ENCODE data around the gene PRLH. TPM values are rescaled to one million over a fixed set of nuclear protein-coding genes. Genes with fewer than 3 reads are reported as not detected.

The PRLH gene
- total and polyA plus RNA-seq, 2 of the 13 experiments (the other 11 are each of a cell fraction or from before 2014, with no cell fraction given): not detected

DNA sequence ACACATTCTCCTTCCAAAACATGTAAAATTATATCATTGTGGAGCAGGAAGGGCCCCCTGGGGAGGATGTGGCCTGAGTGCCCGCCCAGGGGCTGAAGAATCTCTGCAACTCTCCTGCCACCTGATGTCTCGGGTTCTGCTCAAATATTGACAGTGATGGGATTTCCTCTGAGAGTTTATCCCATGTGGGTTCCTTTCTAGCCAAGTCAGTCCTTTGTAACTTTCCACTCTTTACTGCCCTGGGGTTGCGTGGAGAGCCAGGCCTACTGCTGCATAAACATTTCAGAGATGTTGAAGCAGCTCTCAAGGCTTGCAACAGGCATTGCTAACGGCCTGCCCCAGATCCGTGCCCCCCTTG is 28.1 kb downstream of the PRLH start (continued):
- TF ChIP-seq, protein P1, sequence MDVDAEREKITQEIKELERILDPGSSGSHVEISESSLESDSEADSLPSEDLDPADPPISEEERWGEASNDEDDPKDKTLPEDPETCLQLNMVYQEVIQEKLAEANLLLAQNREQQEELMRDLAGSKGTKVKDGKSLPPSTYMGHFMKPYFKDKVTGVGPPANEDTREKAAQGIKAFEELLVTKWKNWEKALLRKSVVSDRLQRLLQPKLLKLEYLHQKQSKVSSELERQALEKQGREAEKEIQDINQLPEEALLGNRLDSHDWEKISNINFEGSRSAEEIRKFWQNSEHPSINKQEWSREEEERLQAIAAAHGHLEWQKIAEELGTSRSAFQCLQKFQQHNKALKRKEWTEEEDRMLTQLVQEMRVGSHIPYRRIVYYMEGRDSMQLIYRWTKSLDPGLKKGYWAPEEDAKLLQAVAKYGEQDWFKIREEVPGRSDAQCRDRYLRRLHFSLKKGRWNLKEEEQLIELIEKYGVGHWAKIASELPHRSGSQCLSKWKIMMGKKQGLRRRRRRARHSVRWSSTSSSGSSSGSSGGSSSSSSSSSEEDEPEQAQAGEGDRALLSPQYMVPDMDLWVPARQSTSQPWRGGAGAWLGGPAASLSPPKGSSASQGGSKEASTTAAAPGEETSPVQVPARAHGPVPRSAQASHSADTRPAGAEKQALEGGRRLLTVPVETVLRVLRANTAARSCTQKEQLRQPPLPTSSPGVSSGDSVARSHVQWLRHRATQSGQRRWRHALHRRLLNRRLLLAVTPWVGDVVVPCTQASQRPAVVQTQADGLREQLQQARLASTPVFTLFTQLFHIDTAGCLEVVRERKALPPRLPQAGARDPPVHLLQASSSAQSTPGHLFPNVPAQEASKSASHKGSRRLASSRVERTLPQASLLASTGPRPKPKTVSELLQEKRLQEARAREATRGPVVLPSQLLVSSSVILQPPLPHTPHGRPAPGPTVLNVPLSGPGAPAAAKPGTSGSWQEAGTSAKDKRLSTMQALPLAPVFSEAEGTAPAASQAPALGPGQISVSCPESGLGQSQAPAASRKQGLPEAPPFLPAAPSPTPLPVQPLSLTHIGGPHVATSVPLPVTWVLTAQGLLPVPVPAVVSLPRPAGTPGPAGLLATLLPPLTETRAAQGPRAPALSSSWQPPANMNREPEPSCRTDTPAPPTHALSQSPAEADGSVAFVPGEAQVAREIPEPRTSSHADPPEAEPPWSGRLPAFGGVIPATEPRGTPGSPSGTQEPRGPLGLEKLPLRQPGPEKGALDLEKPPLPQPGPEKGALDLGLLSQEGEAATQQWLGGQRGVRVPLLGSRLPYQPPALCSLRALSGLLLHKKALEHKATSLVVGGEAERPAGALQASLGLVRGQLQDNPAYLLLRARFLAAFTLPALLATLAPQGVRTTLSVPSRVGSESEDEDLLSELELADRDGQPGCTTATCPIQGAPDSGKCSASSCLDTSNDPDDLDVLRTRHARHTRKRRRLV (CRISPR knock-in tag; IDR thresholded peaks at IDR 0.05): no peak
- TF ChIP-seq KAT7 (CRISPR knock-in tag; IDR thresholded peaks at IDR 0.05; ENCODE audit: borderline replicate concordance): no peak
- no peak for TF ChIP-seq SNAI1 (CRISPR knock-in tag; IDR thresholded peaks at IDR 0.05; ENCODE audit: borderline replicate concordance)
- TF ChIP-seq ZNF563 (CRISPR knock-in tag; IDR thresholded peaks at IDR 0.05): 0 out of 2 replicates have a peak, but pooled peaks have one; percentile 21
- TF ChIP-seq HNRNPUL1 (IDR thresholded peaks at IDR 0.05; ENCODE audit: low read depth, low read length): no peak
- TF ChIP-seq, protein P2, sequence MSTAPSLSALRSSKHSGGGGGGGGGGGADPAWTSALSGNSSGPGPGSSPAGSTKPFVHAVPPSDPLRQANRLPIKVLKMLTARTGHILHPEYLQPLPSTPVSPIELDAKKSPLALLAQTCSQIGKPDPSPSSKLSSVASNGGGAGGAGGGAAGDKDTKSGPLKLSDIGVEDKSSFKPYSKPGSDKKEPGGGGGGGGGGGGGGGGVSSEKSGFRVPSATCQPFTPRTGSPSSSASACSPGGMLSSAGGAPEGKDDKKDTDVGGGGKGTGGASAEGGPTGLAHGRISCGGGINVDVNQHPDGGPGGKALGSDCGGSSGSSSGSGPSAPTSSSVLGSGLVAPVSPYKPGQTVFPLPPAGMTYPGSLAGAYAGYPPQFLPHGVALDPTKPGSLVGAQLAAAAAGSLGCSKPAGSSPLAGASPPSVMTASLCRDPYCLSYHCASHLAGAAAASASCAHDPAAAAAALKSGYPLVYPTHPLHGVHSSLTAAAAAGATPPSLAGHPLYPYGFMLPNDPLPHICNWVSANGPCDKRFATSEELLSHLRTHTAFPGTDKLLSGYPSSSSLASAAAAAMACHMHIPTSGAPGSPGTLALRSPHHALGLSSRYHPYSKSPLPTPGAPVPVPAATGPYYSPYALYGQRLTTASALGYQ (CRISPR knock-in tag; IDR thresholded peaks at IDR 0.05): peak; percentile 32; the same call in 1 of the 2 replicates
- no peak for TF ChIP-seq ZNF547 (CRISPR knock-in tag; IDR thresholded peaks at IDR 0.05)
- no peak for TF ChIP-seq AKAP8 (CRISPR knock-in tag; IDR thresholded peaks at IDR 0.05)
- no peak for TF ChIP-seq AGO2 (optimal IDR thresholded peaks at IDR 0.05; ENCODE audit: low read depth, low read length)
- no peak for TF ChIP-seq ZNF724P (CRISPR knock-in tag; IDR thresholded peaks at IDR 0.05; ENCODE audit: borderline replicate concordance)
- TF ChIP-seq, protein P3, sequence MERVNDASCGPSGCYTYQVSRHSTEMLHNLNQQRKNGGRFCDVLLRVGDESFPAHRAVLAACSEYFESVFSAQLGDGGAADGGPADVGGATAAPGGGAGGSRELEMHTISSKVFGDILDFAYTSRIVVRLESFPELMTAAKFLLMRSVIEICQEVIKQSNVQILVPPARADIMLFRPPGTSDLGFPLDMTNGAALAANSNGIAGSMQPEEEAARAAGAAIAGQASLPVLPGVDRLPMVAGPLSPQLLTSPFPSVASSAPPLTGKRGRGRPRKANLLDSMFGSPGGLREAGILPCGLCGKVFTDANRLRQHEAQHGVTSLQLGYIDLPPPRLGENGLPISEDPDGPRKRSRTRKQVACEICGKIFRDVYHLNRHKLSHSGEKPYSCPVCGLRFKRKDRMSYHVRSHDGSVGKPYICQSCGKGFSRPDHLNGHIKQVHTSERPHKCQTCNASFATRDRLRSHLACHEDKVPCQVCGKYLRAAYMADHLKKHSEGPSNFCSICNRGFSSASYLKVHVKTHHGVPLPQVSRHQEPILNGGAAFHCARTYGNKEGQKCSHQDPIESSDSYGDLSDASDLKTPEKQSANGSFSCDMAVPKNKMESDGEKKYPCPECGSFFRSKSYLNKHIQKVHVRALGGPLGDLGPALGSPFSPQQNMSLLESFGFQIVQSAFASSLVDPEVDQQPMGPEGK (CRISPR knock-in tag; IDR thresholded peaks at IDR 0.05): peak; percentile 86
- no peak for TF ChIP-seq ATF7-NPFF (CRISPR knock-in tag; IDR thresholded peaks at IDR 0.05; ENCODE audit: low read depth)
- TF ChIP-seq, protein P4, sequence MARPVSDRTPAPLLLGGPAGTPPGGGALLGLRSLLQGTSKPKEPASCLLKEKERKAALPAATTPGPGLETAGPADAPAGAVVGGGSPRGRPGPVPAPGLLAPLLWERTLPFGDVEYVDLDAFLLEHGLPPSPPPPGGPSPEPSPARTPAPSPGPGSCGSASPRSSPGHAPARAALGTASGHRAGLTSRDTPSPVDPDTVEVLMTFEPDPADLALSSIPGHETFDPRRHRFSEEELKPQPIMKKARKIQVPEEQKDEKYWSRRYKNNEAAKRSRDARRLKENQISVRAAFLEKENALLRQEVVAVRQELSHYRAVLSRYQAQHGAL (CRISPR knock-in tag; IDR thresholded peaks at IDR 0.05; ENCODE audit: not compliant biosample characterization): no peak
- no peak for TF ChIP-seq ZNF430 (CRISPR knock-in tag; IDR thresholded peaks at IDR 0.05)
- TF ChIP-seq ZFP82 (CRISPR knock-in tag; IDR thresholded peaks at IDR 0.05; ENCODE audit: borderline replicate concordance): no peak
- TF ChIP-seq SRY (CRISPR knock-in tag; IDR thresholded peaks at IDR 0.05): no peak
- no peak for TF ChIP-seq FOXM1 (CRISPR knock-in tag; IDR thresholded peaks at IDR 0.05)
- TF ChIP-seq MYC (CRISPR knock-in tag; IDR thresholded peaks at IDR 0.05; ENCODE audit: borderline replicate concordance): no peak
- peak; percentile 68 for TF ChIP-seq RXRB (CRISPR knock-in tag; IDR thresholded peaks at IDR 0.05; ENCODE audit: borderline replicate concordance)
- no peak for TF ChIP-seq TEAD2 (CRISPR knock-in tag; IDR thresholded peaks at IDR 0.05)
- TF ChIP-seq ZNF121 (CRISPR knock-in tag; IDR thresholded peaks at IDR 0.05): no peak
